HG03520 (cell line): ENCODE measurements around the gene KCNIP3.

Source experiments
- ATAC-seq: cut with Tn5 transposase; IDR thresholded peaks from one replicate; pipeline ENCODE4 v1.9.1; 2021; ENCODE audit warnings: mild to moderate bottlenecking, moderate library complexity; ENCODE audit not compliant: unreplicated experiment

The KCNIP3 gene

DNA sequence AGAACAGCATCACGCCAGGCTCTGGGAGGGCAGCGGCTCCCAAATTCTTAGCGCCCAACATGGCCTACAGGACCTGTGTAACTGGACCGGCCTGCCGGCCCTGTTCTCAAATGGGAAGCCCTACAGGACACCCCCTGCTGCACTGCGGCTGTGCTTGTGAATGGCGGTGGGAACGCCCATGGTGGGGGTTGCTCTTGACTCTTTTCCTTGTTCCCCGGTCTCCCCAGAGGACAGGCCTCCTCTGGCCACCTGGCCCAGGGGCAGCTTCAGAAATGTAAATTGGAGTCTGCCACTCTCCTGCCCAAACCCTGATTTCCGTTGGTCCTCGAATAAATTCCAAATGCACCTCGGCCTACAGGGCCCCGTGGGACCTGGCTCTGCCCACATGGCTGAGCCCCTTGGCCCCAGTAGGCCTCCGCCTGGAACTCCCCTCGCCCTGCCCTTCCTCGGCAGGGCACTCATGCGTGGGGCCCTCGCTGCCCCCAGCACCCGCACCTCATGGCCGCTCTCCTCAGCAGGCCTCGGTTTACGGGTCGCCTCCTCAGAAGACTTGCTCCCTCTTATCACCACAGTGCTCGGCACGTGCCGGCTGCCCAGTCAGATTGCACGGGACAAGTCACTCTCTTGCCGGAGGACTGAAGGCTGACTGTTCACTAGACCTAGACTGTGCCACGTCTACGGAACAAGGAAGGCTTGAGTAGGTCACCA lies 29.4 kb downstream of the KCNIP3 start:
- ATAC-seq: no peak

DNA sequence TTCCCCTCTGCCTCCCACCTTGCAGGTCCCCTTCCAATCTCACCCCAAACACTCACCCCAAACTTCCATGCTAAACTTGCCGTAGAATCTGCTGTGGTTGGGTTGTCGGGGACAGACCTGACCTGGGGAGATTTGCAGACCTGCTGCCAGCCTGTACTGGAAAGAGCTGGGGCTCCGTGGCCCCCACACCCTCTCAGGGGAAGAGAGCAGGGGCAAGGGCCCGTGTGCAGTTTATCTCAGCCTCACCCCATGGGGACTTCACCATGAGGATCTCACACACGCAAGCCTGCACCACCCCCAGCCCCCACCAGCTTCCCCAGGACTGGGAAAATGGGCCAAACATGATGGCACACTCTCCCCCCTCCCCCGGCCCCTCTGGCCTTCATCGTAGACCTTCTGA lies 30.7 kb downstream of the KCNIP3 start:
- no peak for ATAC-seq

DNA sequence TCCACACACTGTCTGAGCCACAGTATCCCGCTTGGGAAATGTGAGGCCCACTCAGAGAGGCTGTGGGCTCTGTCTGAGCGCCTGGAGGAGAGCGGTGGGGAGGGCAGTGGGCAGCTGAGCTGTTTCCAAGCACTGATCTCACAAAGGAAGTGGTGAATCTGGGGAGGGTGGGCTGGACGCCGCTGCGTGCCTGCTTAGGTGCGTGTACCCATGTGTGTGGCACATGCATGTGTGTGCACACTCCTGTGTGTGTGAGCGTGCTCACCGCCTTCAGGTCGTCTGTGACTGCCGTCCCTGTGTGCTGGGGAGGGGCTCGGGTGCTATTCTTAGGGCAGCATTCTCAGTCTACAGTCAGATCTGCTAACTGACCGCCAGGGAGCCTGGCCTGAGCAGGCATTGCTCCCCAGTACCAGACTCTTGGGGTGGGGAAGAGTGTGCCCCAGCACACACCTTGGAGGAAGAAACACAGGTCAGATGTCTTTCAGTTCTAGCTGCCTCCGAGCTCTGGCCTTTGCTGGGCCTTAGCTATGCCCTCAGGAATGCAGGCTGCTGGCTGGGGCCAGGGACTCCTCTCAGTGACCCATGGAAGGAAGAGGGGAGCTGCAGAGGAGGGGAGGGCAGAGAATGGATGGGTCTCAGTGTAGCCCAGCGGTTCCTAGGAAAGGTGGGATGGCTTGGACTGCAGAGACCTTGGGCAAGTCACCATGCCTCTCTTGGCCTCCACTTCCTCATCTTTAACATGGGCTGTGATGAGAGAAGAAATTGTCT lies 31.4 kb downstream of the KCNIP3 start:
- ATAC-seq: no peak

DNA sequence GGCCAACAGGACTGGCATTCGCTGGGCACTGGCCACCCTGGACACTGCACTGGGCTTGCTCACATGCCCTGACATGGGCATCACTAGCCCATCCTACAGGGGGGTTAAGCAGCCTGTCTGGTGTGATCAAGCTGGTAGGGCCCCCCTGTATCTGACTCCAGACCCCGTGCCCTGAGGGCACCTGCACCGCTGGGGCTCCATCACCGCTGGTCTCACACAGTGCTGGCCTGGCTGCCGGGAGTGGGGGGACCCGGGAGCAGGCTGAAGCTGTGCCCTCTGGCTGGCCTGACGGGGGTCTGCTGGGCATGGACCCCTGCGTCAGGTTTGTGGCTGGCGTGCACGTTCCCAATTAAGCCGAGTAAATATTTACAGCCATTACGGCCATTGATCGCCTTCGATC lies 32.3 kb downstream of the KCNIP3 start:
- ATAC-seq: no peak

DNA sequence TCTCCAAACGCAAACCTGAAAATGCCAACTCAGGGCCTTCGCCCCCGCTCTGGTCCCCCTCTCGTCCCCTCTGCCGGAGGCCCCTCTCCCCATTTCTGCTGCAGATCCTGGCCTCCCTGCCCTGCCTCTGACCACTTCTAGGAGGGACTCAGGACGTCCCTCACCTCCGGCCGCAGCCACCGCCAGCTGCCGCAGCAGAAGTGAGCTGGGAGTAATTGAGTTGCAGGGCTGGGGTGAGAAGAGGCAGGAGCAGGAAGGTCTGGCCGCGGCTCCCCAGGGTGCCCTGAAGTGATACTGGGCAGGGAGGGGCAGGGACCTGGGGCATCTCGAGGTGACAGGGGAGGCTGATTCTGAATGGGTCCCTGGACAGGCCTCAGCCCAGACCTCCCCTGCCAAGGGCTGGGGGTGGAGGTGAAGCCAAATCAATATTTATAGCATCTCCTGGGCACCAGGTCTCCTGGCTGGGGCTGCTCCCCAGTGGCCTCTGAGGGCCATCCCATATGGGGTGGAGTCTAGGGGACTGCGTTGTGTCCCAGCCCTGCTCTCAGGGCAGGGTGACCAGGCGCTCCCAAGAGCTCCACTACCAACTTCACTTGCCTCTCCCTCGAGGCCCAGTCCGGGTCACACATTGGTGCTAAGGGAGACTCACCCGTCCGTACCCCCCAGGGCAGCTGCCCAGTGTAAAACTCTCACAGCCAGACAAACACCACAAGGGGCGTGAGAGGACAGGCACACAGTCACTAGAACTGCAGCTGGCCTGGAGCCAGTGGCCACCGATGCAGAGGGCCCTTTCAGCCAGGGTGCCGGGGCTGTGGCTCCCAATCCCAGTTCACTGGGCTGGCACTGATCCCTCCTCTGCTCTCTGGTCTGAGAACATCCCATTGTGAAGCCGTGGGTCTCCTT lies 33.0 kb downstream of the KCNIP3 start:
- ATAC-seq: no peak

DNA sequence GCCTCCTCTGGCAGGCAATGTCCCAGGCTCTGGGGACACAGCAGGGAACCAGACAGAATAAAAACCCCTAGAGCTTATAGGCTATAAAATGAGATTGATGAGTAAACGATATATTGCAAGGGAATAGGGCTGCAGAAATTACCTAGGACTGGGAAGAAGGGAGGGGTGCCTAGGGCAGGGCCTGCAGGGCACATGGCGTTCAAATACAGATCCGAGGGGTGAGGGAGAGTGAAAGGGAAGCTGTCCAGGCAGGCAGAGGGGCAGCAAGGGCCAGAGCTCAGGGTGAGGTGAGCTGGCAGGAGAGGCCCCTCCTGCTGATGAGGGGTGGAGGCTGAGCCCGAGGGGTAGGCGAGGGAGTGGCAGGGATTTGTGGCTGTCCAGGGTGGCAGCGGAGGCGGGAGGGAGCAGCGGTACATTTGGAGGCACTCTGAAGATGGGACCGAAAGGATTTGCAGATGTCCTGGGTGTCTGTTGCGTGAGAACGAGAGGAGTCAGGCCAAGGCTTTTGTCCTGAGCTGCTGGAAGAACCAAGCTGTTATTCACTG lies 33.7 kb downstream of the KCNIP3 start:
- ATAC-seq: no peak

DNA sequence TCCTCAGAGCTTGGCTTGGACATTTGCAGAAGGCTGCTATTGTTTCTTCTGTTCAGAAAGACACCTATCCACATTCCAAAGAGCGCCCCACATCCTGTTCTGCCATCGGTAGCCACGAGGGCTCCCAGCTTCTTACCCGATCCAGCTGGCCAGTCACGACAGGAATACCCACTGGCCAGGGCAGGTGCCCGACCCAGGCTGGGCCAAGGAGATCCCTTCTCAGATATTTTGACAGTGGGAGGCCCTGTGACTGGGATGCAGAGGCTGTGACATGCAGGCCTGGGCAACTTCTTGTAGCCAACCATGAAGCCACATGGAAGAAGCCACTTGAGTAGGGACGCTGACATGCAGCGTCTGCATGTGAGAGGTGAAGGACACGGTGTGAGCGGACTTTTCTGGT lies 34.5 kb downstream of the KCNIP3 start:
- ATAC-seq: no peak

DNA sequence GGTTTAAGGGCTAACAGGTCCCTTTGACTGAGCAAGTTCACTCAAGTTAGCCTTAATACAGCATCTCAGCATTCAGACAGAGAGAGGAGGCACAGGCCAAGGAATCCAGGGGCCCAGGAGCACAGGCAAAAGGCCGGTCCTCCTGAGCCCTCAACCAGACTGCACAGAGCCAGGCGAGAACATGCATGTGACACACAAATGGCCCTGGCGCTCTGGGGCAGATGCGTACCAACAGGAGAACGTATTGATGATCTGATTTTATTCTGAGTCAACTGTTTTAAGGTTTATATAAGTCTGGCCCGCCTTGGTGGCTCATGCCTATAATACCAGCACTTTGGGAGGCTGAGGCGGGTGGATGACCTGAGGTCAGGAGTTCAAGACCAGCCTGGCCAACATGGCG lies 34.9 kb downstream of the KCNIP3 start:
- no peak for ATAC-seq

DNA sequence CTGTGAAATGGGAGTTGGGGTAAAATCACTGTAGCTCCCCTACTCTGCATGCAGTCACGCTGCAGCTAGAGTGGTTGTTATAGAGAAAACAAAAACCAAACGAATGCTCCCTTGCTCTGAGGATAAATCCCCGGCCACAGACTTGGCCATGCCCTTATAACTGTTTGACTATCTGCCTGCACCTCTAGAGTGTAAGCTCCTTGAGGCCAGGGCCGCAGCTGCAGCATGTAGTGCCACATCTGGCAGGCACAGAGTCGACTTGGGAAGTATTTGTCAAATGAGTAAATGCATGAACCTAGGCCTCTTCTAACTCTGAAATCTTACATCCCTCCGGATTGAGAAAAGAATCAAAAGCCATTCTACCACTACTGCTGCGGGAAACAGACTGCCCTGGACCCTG lies 35.9 kb downstream of the KCNIP3 start:
- no peak for ATAC-seq

DNA sequence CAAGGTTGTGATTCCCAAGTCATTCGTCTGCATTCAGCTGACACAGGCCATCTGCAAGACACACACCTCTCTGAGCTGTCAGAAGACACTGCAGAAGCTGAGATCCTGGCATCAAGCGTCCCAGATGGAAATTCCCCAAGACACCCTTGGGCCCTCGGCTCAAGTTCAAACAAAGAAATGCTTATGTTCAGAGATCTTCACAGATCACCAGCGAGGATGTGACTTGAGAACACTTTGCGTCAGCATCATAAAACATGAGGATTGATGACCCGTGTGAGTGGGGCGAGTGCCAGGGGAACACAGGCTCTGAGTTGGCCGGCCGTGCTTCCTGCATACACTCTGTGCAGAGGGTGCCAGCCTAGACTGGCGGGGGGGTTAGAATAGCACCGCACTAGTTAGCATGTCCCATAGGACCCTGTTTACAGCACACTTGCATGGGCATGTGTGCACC lies 36.8 kb downstream of the KCNIP3 start:
- no peak for ATAC-seq

DNA sequence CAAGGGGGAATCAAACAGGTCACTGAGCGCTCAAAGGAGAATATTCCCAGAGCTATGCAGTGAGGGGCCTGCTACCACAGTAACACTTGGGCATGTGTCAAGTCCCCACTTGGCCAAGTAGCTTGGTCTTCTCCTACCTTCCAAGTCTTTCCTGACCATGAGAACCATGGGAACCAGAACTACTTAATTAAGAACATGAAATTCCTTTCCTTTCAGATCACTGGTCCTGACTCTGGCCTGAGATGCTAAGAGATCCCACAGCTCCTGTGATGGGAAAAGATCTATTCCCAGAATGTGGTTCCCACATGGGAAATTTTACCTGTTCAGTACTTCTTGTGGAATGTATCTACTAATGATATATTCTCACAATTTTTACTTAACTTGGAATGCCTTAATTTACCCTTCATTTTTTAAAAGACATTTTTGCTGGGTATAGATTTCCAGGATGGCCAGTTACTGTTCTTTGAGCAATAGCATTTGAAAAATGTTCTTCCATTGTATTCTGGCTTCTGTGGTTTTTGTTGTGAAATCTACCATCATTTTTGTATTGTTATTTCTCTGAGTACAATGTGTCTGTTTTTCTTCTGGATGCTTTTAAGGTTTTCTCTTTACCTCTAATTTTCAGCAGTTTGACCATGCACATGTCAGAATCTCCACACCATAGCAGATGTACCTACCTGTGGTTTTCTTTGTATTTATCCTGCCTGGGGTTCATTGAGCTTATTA lies 37.9 kb downstream of the KCNIP3 start:
- no peak for ATAC-seq

DNA sequence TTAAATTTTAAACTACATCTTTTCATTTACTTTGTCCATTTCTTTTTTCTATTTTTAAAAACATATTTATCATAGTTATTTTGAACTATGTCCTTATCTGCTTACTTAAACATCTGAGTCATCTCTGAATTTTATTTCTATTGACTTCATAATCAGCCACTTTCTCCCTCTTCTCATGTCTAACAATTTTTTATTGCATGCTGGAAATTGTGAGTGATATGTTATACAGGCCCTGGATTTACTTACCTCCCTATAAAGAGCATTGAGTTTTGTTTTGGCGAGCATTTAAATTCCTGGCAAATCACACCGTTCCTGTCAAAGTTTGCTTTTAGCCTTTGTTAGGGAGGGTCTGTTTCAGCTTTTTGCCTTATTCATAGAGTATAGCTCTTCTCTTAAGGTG lies 39.3 kb downstream of the KCNIP3 start:
- ATAC-seq: no peak

DNA sequence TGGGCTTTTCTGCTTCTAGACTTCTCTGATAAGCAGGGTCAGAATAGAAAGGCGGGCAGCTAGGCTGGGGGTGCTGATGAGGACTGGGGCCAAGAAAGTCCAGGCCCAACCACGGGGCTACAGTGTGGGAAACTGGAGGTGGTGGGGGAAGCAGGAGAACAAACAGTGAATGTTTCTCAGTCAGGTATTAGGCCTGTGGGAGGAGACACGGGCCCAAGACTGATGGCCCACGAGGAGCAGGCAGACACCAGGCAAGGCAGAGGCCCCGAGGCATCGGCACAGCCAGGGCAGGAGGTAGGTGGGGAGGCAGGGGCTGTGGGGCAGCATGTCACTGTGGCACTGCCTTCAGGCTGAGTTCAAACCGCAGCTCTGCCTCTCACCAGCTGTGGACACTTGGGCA lies 40.7 kb downstream of the KCNIP3 start:
- ATAC-seq: no peak

DNA sequence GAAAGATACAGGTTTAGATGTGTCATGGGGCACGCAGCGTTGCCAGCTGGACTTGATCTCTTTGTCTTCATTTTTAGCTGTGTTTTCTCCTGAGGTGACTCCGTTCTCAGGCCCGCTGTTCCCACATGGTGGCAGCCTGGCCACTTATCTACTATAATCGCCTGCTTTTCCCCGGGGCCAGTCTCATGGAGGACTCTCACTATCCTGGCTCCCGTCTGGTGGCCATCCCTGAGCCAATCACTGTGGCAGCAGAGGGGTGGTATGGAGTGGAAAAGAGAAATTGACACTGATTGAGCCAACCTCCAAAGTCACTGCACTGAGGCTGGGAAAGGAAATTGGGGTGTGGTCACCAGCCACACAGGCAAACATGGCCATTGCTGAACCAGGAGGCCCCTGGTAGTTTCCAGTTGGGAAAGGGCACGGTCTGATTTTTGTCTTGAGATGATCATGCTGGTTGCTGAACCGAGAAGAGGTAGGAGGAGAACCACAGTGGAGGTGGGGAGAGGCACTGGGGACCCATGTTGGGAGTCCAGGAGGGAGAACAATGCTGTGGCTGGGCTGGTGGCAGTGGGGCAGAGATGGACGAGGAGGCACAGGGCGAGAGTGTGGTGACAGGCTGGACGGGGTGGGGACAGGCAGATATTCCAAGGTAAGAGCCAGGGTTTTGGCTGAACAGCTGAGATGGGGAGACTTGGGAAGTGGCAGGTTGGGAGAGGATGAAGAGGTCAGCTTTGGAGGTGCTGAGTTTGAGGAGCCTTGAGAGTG lies 45.6 kb downstream of the KCNIP3 start:
- ATAC-seq: no peak

DNA sequence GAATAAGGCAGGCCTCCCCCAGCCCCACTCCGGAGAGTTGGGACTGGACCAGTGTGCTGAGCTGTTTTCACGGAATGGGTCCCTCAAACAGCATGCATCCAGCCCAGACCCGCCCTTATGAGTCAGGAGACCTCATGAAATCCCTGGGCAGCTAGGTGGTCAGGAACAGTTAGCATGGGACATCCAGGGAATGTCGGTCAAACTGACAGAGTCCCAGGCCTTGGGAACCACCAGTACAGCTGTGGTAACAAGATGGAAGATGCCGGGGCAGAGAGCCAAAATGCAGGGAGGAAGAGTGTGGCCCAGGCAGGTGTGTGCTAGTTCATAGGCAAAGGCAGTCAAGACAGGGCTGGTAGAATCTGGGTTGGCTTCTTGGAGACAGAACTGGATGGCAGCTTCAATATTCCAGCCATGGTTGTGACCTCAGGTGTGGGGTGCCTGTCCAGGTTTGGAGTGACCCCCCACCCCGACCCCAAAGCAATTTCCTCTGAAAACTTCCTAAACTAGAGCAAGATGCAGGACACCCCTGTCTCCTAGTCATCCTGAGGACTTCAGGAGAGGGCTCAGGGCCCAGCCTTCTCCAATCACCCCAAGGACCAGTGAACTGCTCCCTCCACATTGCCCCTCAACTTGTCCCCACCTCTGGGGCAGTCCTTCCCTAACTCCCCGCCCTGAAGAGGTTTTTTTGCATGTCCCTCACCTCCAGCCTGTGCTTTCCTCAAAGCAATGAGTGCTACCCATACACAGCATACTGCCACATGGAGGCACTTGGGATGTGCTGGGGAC lies 46.5 kb downstream of the KCNIP3 start:
- ATAC-seq: no peak

DNA sequence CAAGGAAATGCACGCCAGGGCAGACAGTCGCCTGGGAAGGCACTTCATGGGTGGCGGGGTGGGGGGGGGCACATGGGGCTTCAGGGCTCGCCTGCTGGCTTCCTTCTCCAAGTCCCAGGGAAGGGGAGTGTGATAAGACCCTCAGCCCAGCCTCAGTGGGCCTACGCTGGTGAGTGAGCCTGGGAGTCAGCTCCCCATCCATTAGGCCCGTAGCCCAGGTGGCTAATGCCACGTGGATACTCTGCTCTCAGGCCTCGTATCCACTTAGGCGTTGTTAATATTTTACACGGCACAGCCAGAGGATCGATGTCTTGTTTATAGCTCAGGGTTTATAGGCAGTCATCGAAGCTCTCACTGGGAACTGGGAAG lies 47.1 kb downstream of the KCNIP3 start:
- ATAC-seq: no peak

DNA sequence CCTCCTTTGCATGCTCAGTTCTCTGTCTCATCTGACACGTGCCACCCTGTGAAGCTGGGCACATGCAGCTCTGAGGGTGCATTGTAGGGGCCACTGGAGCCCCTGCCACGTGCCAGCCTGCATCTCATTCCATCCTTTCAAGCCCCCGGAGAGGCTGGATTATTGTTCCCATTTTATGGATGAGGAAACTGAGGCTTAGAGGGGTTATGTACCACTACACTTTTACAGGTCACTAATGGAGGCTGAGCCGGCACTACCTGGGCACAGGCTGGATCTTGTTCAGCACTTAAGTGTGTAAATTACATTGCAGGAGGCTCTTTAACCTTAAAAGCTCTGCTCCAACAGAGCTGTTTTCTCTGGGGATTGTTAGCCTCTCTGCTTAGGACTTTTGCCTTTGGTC lies 47.5 kb downstream of the KCNIP3 start:
- no peak for ATAC-seq

DNA sequence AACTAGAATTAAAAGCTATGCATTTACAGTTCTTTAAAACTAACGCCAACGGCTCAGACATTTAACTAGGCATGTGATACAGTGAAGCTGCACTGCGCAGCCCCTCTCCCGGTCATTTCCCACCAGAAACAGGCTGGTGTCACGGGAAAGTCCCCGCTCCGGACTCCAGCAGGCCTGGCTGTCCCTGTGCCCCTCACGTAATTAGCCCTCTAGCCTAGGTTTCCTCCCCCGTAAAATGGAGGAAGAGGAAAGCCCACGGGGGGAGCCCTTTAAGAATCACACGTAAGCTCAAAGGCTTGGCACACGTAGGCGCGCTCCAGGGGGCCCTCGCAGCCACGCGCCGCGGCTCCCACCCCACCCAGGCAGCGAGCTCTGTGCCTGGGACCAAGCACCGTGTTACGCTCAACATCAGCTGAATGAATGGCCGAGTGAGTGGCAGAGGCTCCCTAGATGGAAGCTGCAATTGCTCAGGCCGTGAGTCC lies 48.0 kb downstream of the KCNIP3 start:
- no peak for ATAC-seq
